ENCODE data around the gene RAI1.

- no peak for TF ChIP-seq CTCF (conservative IDR thresholded peaks at IDR 0.05; ENCODE audit: low read length)
- no peak for TF ChIP-seq EZH2phosphoT487 (IDR thresholded peaks at IDR 0.05; ENCODE audit: borderline replicate concordance, low read depth, low read length)
Observed at GRCh38 chr17:17808706-17809432, 127.6 kb downstream of the RAI1 start.

Data from OCI-LY7 (cell line).